Measurements from ENCODE around the gene CCDC85C.

The CCDC85C gene

GRCh38 chr14:99587460-99588278 is 16.3 kb downstream of the CCDC85C start:
- no peak for DNase-seq

- DNase-seq = no peak
Observed at GRCh38 chr14:99586761-99587459, 17.1 kb downstream of the CCDC85C start.

GRCh38 chr14:99586054-99586760 is 17.8 kb downstream of the CCDC85C start:
- DNase-seq = no peak

- DNase-seq = no peak
Observed at GRCh38 chr14:99584823-99585222, 19.2 kb downstream of the CCDC85C start.

- no peak for DNase-seq
Observed at GRCh38 chr14:99581938-99582337, 22.1 kb downstream of the CCDC85C start.

GRCh38 chr14:99581374-99581773 is 22.6 kb downstream of the CCDC85C start:
- no peak for DNase-seq

GRCh38 chr14:99579903-99580571 is 24.0 kb downstream of the CCDC85C start:
- peak; percentile 78 to 85 for DNase-seq

GRCh38 chr14:99579120-99579836 is 24.7 kb downstream of the CCDC85C start:
- DNase-seq = no peak

- no peak for DNase-seq
Observed at GRCh38 chr14:99578541-99579101, 25.4 kb downstream of the CCDC85C start.

GRCh38 chr14:99576761-99577705 is 27.0 kb downstream of the CCDC85C start:
- no peak for DNase-seq

- peak in 1 of 2 experiments; percentile 13 for DNase-seq
Observed at GRCh38 chr14:99576304-99576703, 27.7 kb downstream of the CCDC85C start.

GRCh38 chr14:99575043-99576023 is 28.7 kb downstream of the CCDC85C start:
- peak in 1 of 2 experiments; percentile 16 for DNase-seq

GRCh38 chr14:99574099-99574880 is 29.7 kb downstream of the CCDC85C start:
- DNase-seq = peak in 1 of 2 experiments; percentile 26

- DNase-seq = no peak
Observed at GRCh38 chr14:99573436-99574098, 30.4 kb downstream of the CCDC85C start.

GRCh38 chr14:99573000-99573330 is 31.0 kb downstream of the CCDC85C start:
- no peak for DNase-seq

- DNase-seq = no peak
Observed at GRCh38 chr14:99572173-99572999, 31.6 kb downstream of the CCDC85C start.

GRCh38 chr14:99571303-99571986 is 32.6 kb downstream of the CCDC85C start:
- DNase-seq = no peak
